ENCODE results near the gene IRF8. TPM values are rescaled to one million over a fixed set of nuclear protein-coding genes. Genes with fewer than 3 reads are reported as not detected.

Gene IRF8
- total RNA-seq, 1 donor from 2014 or later: 0.59 TPM

DNA sequence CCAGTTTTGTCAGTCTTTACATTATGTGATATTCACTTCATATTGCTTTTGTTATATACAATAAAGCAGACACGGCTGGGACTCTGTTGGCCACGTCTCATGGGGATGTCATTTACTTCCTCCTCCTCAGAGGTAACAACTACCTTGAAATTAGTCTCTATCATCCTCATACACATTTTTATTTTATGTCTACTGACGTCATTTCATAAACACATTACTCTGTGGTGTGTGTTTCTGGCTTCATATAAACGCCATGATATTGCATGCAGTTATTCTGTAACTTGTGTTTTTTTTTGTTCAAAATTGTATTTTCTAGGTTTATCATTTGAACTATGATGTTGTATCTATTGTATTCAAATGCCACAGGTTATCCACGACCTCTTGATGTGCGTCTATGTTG is 13.4 kb upstream of the IRF8 start:
- no peaks in the 10 kb centered on the region for H4K20me1 ChIP-seq (ENCODE audit: insufficient read depth, low read length)
- H3K9ac ChIP-seq (ENCODE audit: low read length): no peak overlapping the region
- no peak overlapping the region for H3K4me3 Mint-ChIP-seq (ENCODE audit: unreplicated experiment)
- H3K36me3 Mint-ChIP-seq (ENCODE audit: low read depth, unreplicated experiment): no peaks in the 10 kb centered on the region
- H3K4me2 ChIP-seq (ENCODE audit: low read length): no peak overlapping the region
- DNase-seq (ENCODE audit: low read depth) (no peak), FAIRE-seq (no peak)
- TF ChIP-seq EZH2 (IDR thresholded peaks at IDR 0.05; ENCODE audit: insufficient read depth, low read length): no peak
- TF ChIP-seq, protein P1, sequence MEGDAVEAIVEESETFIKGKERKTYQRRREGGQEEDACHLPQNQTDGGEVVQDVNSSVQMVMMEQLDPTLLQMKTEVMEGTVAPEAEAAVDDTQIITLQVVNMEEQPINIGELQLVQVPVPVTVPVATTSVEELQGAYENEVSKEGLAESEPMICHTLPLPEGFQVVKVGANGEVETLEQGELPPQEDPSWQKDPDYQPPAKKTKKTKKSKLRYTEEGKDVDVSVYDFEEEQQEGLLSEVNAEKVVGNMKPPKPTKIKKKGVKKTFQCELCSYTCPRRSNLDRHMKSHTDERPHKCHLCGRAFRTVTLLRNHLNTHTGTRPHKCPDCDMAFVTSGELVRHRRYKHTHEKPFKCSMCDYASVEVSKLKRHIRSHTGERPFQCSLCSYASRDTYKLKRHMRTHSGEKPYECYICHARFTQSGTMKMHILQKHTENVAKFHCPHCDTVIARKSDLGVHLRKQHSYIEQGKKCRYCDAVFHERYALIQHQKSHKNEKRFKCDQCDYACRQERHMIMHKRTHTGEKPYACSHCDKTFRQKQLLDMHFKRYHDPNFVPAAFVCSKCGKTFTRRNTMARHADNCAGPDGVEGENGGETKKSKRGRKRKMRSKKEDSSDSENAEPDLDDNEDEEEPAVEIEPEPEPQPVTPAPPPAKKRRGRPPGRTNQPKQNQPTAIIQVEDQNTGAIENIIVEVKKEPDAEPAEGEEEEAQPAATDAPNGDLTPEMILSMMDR (IDR thresholded peaks at IDR 0.05; ENCODE audit: insufficient read depth, low read depth, low read length): no peak
- H3K27ac ChIP-seq (ENCODE audit: low read depth, low read length): no peak overlapping the region
- H3K4me1 Mint-ChIP-seq (ENCODE audit: low read depth, unreplicated experiment): peaks cover 23% of the 10 kb centered on the region
- H3K9me3 ChIP-seq (ENCODE audit: insufficient read depth, low read depth, low read length): no peaks in the 10 kb centered on the region
- peaks cover 23% of the 10 kb centered on the region for H3K27me3 ChIP-seq (ENCODE audit: insufficient read depth, low read length)
- no peak overlapping the region for H3K27ac Mint-ChIP-seq (ENCODE audit: unreplicated experiment)
- H3K4me1 ChIP-seq (ENCODE audit: insufficient read depth, low read length): peaks cover 15% of the 10 kb centered on the region
- H3K79me2 ChIP-seq (ENCODE audit: insufficient read depth, low read length): no peaks in the 10 kb centered on the region
- H2AFZ ChIP-seq (ENCODE audit: low read depth, low read length): no peak overlapping the region
- no peaks in the 10 kb centered on the region for H3K36me3 ChIP-seq (ENCODE audit: insufficient read depth, low read length)
- peaks cover 22% of the 10 kb centered on the region for H3K27me3 Mint-ChIP-seq (ENCODE audit: low read depth, unreplicated experiment)
- H3K4me3 ChIP-seq (ENCODE audit: insufficient read depth, low read depth, low read length): no peak overlapping the region
- H3K9me3 Mint-ChIP-seq (ENCODE audit: unreplicated experiment): no peaks in the 10 kb centered on the region

DNA sequence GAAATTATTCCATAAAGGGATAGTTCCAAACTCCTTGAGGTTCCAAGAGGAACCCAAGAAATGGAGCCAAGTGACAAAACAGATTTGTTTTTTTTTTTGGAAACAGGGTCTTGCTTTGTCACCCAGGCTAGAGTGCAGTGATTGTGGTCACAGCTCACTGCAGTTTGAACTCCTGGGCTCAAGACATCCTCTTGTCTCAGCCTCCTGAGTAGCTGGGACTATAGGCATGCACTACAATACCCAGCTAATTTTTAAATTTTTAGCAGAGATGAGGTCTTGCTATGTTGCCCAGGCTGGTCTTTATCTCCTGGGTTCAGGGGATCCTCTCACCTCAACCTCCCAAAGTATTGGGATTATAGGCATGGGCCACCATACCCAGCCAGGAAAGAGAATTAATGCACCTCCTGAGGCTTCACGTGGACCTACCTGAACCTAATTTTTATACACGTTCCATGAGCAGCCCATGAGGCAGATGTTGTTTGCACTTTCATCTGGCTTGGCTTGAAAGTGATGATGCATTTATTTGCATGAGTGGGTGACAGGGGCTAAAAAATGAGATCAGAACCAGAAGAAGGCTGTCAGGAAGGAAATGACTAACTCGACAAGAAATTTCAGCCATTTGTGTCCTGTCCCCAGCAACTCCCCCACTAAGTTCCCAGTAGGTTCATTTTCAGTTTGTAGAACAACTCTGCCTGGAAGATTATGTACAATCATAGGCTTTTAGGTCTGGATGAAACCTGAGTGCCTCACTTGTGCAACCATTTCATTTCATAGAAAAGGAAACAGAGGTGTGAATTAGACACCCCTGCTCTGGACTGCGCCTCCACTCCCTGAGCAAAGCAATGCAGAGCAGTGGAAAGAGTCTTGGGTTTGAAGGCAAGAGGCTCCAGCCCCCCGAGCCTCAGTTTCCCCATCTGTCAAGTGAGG is 10.3 kb upstream of the IRF8 start:
- TF ChIP-seq EZH2 (IDR thresholded peaks at IDR 0.05; ENCODE audit: insufficient read depth, low read length): no peak
- TF ChIP-seq, protein P1 (IDR thresholded peaks at IDR 0.05; ENCODE audit: insufficient read depth, low read depth, low read length): no peak
- H3K36me3 ChIP-seq (ENCODE audit: insufficient read depth, low read length): no peaks in the 10 kb centered on the region
- H3K4me1 ChIP-seq (ENCODE audit: insufficient read depth, low read length): peaks cover 15% of the 10 kb centered on the region
- peak overlapping the region; percentile 81 for H3K4me2 ChIP-seq (ENCODE audit: low read length)
- Mint-ChIP-seq H3K9me3 (ENCODE audit: unreplicated experiment) (no peaks in the 10 kb centered on the region), H3K4me3 (ENCODE audit: unreplicated experiment) (peak overlapping the region; percentile 6), H3K36me3 (ENCODE audit: low read depth, unreplicated experiment) (no peaks in the 10 kb centered on the region), H3K4me1 (ENCODE audit: low read depth, unreplicated experiment) (peaks cover 21% of the 10 kb centered on the region), H3K27me3 (ENCODE audit: low read depth, unreplicated experiment) (peaks cover 24% of the 10 kb centered on the region), H3K27ac (ENCODE audit: unreplicated experiment) (peak overlapping the region; percentile 56)
- H3K79me2 ChIP-seq (ENCODE audit: insufficient read depth, low read length): no peaks in the 10 kb centered on the region
- no peaks in the 10 kb centered on the region for H4K20me1 ChIP-seq (ENCODE audit: insufficient read depth, low read length)
- no peak overlapping the region for H3K4me3 ChIP-seq (ENCODE audit: insufficient read depth, low read depth, low read length)
- no peak overlapping the region for H3K9ac ChIP-seq (ENCODE audit: low read length)
- H2AFZ ChIP-seq (ENCODE audit: low read depth, low read length): no peak overlapping the region
- FAIRE-seq (no peak), DNase-seq (ENCODE audit: low read depth) (peak; percentile 79)
- H3K27ac ChIP-seq (ENCODE audit: low read depth, low read length): peak overlapping the region; percentile 16
- peaks cover 11% of the 10 kb centered on the region for H3K27me3 ChIP-seq (ENCODE audit: insufficient read depth, low read length)
- H3K9me3 ChIP-seq (ENCODE audit: insufficient read depth, low read depth, low read length): no peaks in the 10 kb centered on the region

Measured in astrocyte (in vitro differentiated cells and primary cell).